GM12873 (cell line): ENCODE results near the gene SETD5.

ENCODE experiments used
- CTCF ChIP-seq: IDR thresholded peaks from 2 replicates; pipeline ENCODE4 v1.5.1; 2012; ENCODE audit warnings: low read depth, mild to moderate bottlenecking, moderate library complexity, low read length, control low read depth; ENCODE audit not compliant: insufficient read depth; ENCODE audit errors: missing control alignments

The SETD5 gene

DNA sequence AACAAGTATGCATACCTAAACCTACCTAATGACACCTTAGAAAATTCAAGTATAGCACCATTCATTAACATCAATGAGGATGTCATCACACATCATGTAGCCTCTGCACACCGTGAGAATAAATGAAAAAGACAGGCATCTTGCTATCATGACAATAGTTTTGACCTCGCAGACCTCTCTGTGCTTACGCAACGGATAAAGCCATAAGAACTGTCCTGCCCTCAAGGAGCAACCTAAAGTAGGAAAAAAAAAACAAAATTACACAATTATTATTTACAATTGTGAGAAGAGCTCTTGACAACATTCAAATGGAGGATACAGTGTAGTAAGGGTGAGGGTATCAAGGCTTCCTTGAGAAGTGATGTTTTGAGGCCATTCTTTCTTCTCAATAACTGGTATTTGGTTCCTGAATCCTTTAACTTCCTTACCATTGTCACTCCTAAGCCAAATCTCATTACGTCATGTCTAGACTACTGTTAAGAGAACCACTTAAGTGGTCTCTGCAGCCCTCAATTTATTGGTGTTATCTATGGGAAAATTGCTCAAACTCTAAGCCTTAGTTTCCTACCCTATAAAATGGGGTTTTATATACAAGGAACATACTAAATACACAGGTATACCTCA, 7.0 kb upstream of the SETD5 start:
- TF ChIP-seq CTCF: no peak

- TF ChIP-seq CTCF: no peak
Measured at GRCh38 chr3:9392041-9392440, 5.4 kb upstream of the SETD5 start.

GRCh38 chr3:9395570-9396300, 1.7 kb upstream of the SETD5 start:
- no peak for TF ChIP-seq CTCF

GRCh38 chr3:9396301-9396631, 1.1 kb upstream of the SETD5 start:
- TF ChIP-seq CTCF: no peak

GRCh38 chr3:9396632-9397331, 633 bp upstream of the SETD5 start:
- TF ChIP-seq CTCF: no peak

DNA sequence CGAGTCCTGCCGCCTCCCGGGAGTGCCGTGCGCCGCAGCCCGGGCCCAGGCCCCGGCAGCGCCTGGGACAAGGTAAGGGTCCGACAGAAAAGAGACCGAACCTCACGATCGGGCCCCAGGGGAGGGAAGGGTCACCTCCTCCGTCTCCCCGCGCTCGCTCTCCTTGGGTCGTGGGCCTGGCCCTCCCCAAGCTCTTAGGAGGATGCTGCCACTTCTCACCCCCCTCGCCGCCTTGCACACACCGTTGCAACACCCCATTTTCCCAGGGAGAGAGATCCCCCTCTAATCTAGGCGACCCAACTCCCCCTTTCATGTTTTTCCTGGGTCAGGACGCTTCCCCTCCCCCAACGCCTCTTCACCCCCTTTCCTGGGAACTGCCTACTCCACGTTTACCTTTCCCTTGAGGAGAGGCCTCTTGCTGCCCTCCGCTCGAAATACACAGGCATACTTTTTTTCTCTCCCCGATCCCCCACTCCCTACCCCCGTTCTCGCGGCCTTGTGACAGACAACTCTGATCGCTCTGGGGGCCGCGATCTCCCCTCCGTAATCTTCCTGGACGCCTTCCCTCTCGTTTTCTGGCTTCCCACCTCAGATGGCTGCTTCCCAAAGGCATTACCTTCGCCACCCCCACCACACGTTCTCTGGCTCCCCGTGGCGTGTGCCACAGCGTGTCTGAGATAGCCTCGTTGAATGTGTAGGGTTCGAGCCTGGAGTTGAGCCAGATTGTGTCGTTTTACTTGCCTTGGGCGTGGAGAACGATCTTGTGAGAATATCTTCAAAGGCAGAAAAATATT, 688 bp downstream of the SETD5 start:
- TF ChIP-seq CTCF: no peak
